Bronchial epithelial cell (primary cell): ENCODE data around the gene INPP5F. TPM values are rescaled to one million over a fixed set of nuclear protein-coding genes. Genes with fewer than 3 reads are reported as not detected.

Experiments
- DNase-seq: peaks from one replicate; pipeline ENCODE4 v3.0.0-alpha.2; 2010; ENCODE audit warnings: low read depth
- FAIRE-seq: peaks from 2 replicates; lab custom pipeline; 2011; peaks lifted over from hg19 to GRCh38; lab: Jason Lieb, UNC
- H3K27me3 ChIP-seq: 2 replicates; pipeline ENCODE4 v1.5.1; 2011; ENCODE audit warnings: low read length; ENCODE audit not compliant: control insufficient read depth, insufficient read depth
- H3K36me3 ChIP-seq: 2 replicates; pipeline ENCODE4 v1.5.1; 2011; ENCODE audit warnings: low read length; ENCODE audit not compliant: control insufficient read depth, insufficient read depth
- H3K4me3 ChIP-seq: 2 replicates; pipeline ENCODE4 v1.5.1; 2011; ENCODE audit warnings: mild to moderate bottlenecking, low read depth, low read length, control low read depth
- CTCF ChIP-seq: IDR thresholded peaks from 2 replicates; pipeline ENCODE4 v1.5.1; 2011; ENCODE audit warnings: mild to moderate bottlenecking, moderate library complexity, low read length, control low read depth, inconsistent platforms; ENCODE audit not compliant: insufficient read depth, severe bottlenecking
- total RNA-seq: library from RNA; depleted of rRNA; stranded (reverse); fragments of >200 nt; gene quantifications from 2 replicates; pipeline ENCODE4 v1.2.1, GENCODE V29; 2014

Gene INPP5F
- total RNA-seq, 1 donor from 2014 or later = 11.6 TPM

- peaks cover 24% of the 10 kb centered on the region for H3K36me3 ChIP-seq
- H3K27me3 ChIP-seq = no peaks in the 10 kb centered on the region
- DNase-seq (peak; percentile 25), FAIRE-seq (no peak)
- no peak for TF ChIP-seq CTCF
- no peak overlapping the region for H3K4me3 ChIP-seq
Observed at GRCh38 chr10:119834188-119834587, 108.3 kb downstream of the INPP5F start.

- H3K36me3 ChIP-seq = peaks cover 8% of the 10 kb centered on the region
- FAIRE-seq (no peak), DNase-seq (no peak)
- no peak for TF ChIP-seq CTCF
- no peak overlapping the region for H3K4me3 ChIP-seq
- H3K27me3 ChIP-seq = no peaks in the 10 kb centered on the region
Observed at GRCh38 chr10:119845656-119846055, 119.8 kb downstream of the INPP5F start.

- no peak for TF ChIP-seq CTCF
- Histone ChIP-seq H3K4me3 (no peak overlapping the region), H3K36me3 (peaks cover 11% of the 10 kb centered on the region), H3K27me3 (no peaks in the 10 kb centered on the region)
- no peak for DNase-seq
- FAIRE-seq = no peak
Observed at GRCh38 chr10:119849031-119849789, 123.4 kb downstream of the INPP5F start.

- H3K36me3 ChIP-seq = peaks cover 11% of the 10 kb centered on the region
- no peak for TF ChIP-seq CTCF
- FAIRE-seq (no peak), DNase-seq (no peak)
- no peaks in the 10 kb centered on the region for H3K27me3 ChIP-seq
- H3K4me3 ChIP-seq = no peak overlapping the region
Observed at GRCh38 chr10:119849944-119850343, 124.1 kb downstream of the INPP5F start.

GRCh38 chr10:119852277-119852676 lies 126.4 kb downstream of the INPP5F start:
- no peak for TF ChIP-seq CTCF
- no peak for DNase-seq
- Histone ChIP-seq H3K27me3 (no peaks in the 10 kb centered on the region), H3K4me3 (no peak overlapping the region), H3K36me3 (peaks cover 10% of the 10 kb centered on the region)
- no peak for FAIRE-seq

- H3K27me3 ChIP-seq = no peaks in the 10 kb centered on the region
- peaks cover 10% of the 10 kb centered on the region for H3K36me3 ChIP-seq
- DNase-seq (no peak), FAIRE-seq (no peak)
- no peak for TF ChIP-seq CTCF
- H3K4me3 ChIP-seq = no peak overlapping the region
Observed at GRCh38 chr10:119852822-119853221, 127.0 kb downstream of the INPP5F start.
